Renal cortex interstitium (tissue), 15 donors: ENCODE data around the gene ARHGAP22. TPM values are rescaled to one million over a fixed set of nuclear protein-coding genes. Genes with fewer than 3 reads are reported as not detected.
"Not testable (repeated sequence)": the region's sequence is repeated elsewhere in the genome, so short reads cannot be mapped to it uniquely, and the experiment has no call there.

ENCODE experiments used
- DNase-seq, 11 donors: peaks; one replicate each; pipeline ENCODE4 v3.0.0-alpha.2; 2013; ENCODE audit warnings: low read depth in 9 of 11, low spot score in 4 of 11; ENCODE audit errors: extremely low read depth in 1 of 11
- long read RNA-seq, 16 experiments: transcript quantifications; one replicate each; lab custom pipeline, GENCODE V29; 2026
- polyA plus RNA-seq, 3 donors: library from polyadenylated mRNA; unstranded; fragments of 120-200 nt; gene quantifications; one replicate each; pipeline ENCODE4 v1.2.1, GENCODE V29; 2013; ENCODE audit not compliant: insufficient read length in 3 of 3

The ARHGAP22 gene
- 1 to 10 TPM; 1.2 to 1.8 (median 1.3) TPM for polyA plus RNA-seq
- long read RNA-seq, donor 1: 0 reads
- long read RNA-seq, donor 2: 0 reads
- long read RNA-seq, donor 3: 0 reads
- long read RNA-seq, donor 4, partial matches to known transcripts: 0 of 1 reads
- long read RNA-seq, donor 4, other reads (novel, unspliced or antisense): 0 of 1 reads
- long read RNA-seq, donor 5: 0 reads
- long read RNA-seq, donor 6, partial matches to known transcripts: 0 of 1 reads
- long read RNA-seq, donor 6, other reads (novel, unspliced or antisense): 0 of 1 reads
- long read RNA-seq, donor 7: 0 reads
- long read RNA-seq, donor 8: 0 reads
- long read RNA-seq, donor 9, partial matches to known transcripts: 0 of 2 reads
- long read RNA-seq, donor 9, other reads (novel, unspliced or antisense): 0 of 2 reads
- long read RNA-seq, donor 10: 0 reads
- long read RNA-seq, donor 11: 0 reads
- long read RNA-seq, donor 12: 0 reads
- long read RNA-seq, donor 13: 0 reads
- long read RNA-seq, donor 14: 0 reads
- long read RNA-seq, donor 15: 0 reads
- long read RNA-seq, donor 16, partial matches to known transcripts: 0 of 3 reads
- long read RNA-seq, donor 16, other reads (novel, unspliced or antisense): 0 of 3 reads

DNA sequence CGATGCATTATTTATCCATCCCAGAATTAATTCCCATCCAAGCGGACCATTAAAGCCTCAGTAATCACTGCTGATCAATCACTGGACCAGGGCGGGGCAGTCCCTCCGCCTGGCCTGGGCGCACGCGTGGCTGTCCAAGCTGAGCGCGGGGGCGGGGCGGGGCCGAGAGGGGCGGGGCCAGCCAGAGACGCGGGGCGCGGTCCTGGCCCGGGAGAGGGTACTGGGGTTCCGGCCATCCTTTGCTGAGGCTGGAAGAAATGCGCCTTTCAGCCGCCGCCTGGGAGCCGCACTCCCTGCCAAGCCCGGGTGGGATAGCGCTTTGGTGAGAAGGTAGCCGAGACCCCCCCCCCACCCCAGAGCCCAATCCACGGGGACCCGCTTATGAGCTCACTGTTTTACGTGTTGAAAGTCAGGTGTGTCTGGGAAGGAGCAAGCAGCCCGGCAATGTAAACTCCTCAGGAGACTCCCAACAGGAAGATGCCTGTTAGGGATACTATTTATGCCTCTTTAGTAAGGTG is at the start of gene ARHGAP22:
TSS of gene ARHGAP22 (minus strand) at position 83 of the 518 bp plus-strand sequence. CDS start 277 bp downstream, outside the sequence.
- DNase-seq: no peak

- no peak for DNase-seq
Observed at GRCh38 chr10:48653944-48654698, 49.2 kb upstream of the ARHGAP22 start.

GRCh38 chr10:48653347-48653746 is 48.5 kb upstream of the ARHGAP22 start:
- DNase-seq: no peak

DNA sequence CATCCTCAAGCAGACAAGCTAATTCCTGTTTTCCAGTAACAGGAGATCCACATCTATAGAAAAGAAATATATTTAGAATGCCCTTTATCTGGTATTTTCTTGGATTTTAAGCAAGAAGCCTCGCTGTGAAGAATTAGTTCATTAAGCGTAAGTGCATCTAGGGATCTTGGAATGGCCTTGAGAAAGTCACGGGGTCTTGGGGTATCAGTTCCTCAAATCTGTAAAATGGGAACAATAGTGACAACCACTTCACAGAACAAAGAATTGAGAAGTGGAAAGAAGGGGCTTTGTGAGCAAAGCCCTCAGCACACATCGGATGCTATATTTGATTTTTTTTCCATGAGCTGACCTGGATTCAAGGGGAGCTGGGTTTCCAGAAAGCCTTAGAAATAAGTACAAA is 47.5 kb upstream of the ARHGAP22 start:
- DNase-seq: no peak

GRCh38 chr10:48651839-48652238 is 47.0 kb upstream of the ARHGAP22 start:
- no peak for DNase-seq

DNA sequence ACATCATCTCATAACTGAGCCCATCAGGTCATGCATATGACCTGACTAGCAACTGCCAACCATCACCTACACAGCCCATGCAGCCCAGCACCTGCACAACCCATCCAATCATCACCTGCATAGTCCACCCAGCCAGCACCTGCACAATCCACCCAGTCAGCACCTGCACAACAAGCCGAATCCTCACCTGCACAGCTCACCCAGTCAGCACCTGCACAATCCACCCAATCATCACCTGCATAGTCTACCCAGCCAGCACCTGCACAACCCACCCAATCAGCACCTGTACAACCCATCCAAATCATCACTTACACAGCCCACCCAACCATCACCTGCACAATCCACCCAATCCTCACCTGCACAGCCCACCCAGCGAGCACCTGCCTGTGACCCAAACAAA is 46.4 kb upstream of the ARHGAP22 start:
- no peak for DNase-seq

DNA sequence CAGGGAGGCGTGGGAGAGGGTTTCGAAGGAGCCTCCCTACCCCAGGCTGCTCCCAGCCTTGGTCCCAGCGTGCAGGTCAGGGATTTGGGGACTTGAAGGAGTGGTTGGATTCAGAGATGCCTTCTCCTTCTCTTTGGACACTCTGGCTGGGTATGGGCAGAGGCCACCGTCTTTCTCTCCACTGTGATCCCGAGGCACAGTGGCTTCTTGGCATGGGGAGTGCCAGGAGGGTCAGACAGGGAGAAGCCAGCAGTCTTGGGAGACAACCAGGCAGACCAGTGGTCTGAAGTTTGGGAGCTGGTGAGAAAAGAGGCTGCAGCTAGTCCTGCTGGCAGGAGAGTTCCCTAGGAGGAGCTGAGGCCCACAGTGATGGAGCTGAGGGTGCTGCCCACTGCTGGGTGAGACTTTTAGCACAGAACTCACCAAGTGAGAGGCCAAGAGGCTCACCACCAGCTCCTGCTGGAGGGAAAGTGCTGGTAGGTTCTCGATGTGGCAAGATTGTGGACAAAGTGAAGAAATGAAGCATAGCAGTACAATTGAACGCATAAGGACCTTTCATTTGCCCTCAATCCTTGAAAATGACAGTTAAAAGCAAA is 44.6 kb upstream of the ARHGAP22 start:
- no peak for DNase-seq

DNA sequence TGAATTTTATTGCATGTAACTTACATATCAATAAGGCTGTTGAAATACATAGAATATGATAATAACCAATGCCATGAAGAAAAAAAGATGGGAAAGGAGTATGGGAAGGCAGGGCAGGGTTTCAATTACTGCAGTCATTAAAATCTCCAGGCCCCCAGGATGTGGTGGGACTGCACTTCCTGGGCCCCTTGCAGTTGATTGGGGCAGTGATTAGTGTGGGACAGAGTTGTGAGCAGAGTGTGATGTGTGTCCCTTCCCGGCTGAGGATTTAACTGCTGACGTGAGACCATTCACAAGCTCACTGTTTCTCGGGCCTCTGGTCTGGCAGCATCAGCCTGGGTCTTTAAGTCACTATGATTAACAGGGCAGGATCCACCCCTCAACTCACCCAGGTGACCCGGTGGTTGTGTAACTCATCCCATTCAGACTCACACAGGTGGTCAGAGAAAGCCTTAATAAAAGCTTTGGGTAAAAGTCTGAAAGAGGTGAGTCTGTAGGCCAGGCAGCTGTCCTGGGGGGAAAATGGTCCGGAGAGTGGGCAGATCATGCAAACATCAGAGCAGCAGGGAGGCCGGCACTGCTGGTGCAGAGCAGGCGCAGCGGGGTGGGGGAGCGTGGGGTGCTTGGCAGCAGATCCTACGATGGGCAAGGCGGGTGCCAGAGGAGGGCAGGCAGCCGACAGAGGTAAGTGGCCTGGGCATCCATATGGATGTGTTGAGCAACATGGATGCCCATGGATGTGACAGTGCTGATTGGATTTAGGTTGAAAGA is 43.5 kb upstream of the ARHGAP22 start:
- DNase-seq: no peak

DNA sequence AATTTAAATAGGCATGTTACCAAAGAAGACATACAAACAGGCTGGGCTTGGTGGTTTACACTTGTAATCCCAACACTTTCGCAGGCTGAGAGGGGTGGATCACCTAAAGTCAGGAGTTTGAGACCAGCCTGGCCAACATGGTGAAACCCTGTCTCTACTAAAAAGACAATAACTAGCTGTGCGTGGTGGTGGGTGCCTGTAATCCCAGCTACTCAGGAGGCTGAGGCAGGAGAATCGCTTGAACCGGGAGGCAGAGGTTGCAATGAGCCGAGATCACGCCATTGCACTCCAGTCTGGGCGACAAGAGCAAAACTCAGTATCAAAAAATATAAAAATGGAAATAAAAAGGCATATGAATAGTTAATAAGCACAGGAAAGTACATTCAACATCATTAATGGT is 42.2 kb upstream of the ARHGAP22 start:
- not testable (repeated sequence) for DNase-seq

DNA sequence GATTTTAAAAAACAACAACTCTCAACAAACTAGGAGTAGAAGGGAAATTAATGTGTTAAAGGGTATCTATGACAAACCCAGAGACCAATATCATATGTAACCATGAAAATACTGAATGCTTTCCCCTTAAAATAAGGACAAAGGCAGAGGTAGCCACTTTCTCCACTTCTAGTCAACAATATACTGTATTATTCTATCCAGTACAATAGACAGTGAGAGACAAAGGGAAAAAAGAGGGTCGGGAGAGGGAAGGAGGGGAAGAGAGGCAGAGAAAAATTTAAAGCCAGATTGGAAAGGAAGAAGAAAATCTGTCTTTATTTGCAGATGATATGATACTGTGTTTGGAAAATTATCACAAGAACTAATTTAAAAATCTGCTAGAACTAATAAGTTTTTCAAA is 40.7 kb upstream of the ARHGAP22 start:
- no peak for DNase-seq

DNA sequence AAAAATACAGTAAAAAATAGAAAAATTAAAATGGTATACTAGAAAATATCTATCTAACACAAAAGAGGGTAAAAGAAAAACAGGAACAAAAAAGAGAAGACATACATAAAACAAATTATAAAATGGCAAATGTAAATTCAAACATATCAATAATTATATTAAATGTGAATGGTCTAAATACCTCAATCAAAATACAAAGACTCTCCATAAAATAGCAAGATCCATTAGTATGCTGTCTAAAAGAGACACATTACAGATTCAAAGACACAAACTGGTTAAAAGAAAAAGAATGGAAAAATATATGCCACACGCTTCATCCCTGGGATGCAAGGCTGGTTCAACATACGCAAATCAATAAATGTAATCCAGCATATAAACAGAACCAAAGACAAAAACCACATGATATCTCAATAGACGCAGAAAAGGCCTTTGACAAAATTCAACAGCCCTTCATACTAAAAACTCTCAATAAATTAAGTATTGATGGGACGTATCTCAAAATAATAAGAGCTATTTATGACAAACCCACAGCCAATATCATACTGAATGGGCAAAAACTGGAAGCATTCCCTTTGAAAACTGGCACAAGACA is 36.3 kb upstream of the ARHGAP22 start:
- not testable (repeated sequence) for DNase-seq

GRCh38 chr10:48640326-48640725 is 35.5 kb upstream of the ARHGAP22 start:
- no peak for DNase-seq

DNA sequence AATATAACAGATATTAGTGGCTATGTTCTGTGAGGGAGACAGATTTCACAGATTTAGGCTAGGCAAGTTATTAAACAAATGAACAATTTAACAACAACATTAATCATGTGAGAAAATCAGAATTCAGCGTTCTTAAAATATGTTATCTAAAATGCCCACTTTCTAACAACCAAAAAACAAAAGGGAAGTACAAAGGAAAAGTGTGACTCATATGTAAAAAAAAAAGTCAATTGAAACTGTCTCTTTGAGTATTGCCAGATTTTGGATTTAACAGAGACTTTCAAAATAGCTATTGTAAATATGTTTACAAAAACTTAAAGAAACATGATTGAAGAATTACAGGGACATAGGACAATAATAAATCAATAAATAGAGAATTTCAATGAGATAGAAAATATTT is 34.8 kb upstream of the ARHGAP22 start:
- no peak for DNase-seq

- DNase-seq: no peak
Observed at GRCh38 chr10:48638739-48639527, 34.1 kb upstream of the ARHGAP22 start.

- no peak for DNase-seq
Observed at GRCh38 chr10:48638158-48638557, 33.3 kb upstream of the ARHGAP22 start.

GRCh38 chr10:48636901-48637300 is 32.0 kb upstream of the ARHGAP22 start:
- DNase-seq: no peak

- no peak for DNase-seq
Observed at GRCh38 chr10:48636231-48636630, 31.4 kb upstream of the ARHGAP22 start.
